Astrocyte (in vitro differentiated cells and primary cell): Measurements from ENCODE around the gene CCSER1.

Experiments used
- CTCF ChIP-seq: IDR thresholded peaks from 2 replicates; pipeline ENCODE4 v1.5.1; 2011; ENCODE audit warnings: low read depth, mild to moderate bottlenecking, inconsistent platforms, low read length, moderate library complexity; ENCODE audit not compliant: insufficient read depth
- EZH2 ChIP-seq: IDR thresholded peaks from 2 replicates; pipeline ENCODE4 v1.6.1; 2012; ENCODE audit warnings: mild to moderate bottlenecking, low read length, inconsistent platforms; ENCODE audit not compliant: insufficient read depth

DNA sequence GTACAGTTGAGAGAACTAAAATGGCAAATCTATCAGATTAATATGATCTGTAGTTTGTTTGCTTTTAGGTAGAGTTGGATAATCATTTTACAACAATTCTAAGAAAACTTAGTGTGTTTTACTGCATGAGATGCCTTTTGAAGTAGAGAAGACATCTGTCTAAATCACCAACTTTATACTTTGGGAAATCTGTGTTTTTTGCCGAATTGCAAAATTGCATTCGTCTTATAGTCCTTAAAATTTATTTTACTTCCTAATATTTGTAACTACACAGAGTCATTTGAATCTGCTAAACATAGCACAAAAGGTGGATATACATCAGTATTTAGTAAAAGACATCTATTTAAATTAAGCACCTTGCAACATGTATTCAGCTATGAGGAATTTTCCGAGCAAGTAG, 100.0 kb downstream of the CCSER1 start:
- no peak for TF ChIP-seq CTCF
- TF ChIP-seq EZH2, result no peak
